HuH-7 (cell line): ENCODE measurements around the gene NTRK2.

ENCODE experiments used
- DNase-seq: peaks from one replicate; pipeline ENCODE4 v3.0.0; 2011; ENCODE audit warnings: low spot score

The NTRK2 gene

DNA sequence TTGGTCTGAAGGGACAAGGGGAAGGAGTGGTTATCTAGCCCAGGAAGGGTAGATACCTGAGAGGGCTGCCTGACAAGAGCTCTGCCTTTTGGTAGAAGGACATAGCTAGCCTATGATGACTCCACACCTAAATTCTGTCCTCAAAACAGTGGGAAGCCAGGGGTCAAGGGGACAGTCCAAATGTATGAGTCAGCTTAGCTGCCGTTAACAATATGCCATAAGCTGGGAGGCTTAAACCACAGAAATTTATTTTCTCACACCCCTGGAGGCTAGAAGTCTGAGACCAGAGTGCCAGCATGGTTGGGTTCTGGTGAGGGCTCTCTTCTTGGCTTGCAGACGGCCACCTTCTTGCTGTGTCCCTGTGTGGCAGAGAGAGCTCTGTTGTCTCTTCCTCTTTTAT, 306.4 kb downstream of the NTRK2 start:
- DNase-seq = no peak

- DNase-seq = no peak
These were observed 309.1 kb downstream of the NTRK2 start for GRCh38 chr9:84978661-84979060.

GRCh38 chr9:84983749-84984148, 314.2 kb downstream of the NTRK2 start:
- DNase-seq = no peak

GRCh38 chr9:84988621-84989020, 319.1 kb downstream of the NTRK2 start:
- DNase-seq = no peak

DNA sequence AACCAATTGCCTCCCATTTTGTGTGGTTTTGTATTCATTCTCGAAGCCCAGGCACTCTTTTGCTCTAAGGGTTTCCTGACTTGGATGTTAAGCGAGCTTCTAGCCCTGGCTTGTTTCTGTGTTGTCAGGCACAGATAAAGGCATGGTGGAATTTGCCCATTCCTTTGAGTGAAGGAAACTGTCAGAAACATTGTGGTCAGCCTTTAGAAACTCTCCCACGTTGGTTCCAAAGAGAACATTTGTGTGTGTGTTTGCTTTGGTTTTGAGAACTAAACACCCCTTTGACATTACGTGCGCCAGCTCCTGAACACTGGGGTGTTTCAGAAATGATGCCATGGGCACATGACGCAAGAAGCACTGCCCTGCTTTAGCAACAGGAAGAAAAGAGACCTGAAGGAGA, 320.9 kb downstream of the NTRK2 start:
- no peak for DNase-seq

GRCh38 chr9:84990850-84991513, 321.5 kb downstream of the NTRK2 start:
- DNase-seq = no peak

DNA sequence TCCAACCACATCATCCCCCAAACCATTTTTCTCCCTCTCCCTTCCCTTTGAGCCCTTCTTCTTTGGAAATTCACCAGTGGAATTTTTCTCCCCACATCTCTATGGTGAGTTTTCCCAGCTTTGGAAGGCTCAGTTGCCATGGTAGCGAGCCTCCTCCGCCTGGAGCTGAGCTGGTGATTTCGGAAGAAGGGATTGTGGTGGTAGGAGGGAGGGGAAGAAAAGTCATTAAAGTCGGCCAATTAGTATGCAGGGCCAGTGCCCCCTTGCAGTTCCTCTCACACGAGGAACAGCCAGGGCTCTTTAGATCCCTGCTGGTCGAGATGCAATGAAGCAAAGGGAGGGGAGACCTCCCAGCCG, 322.0 kb downstream of the NTRK2 start:
- no peak for DNase-seq

GRCh38 chr9:84992381-84992780, 322.9 kb downstream of the NTRK2 start:
- no peak for DNase-seq

DNA sequence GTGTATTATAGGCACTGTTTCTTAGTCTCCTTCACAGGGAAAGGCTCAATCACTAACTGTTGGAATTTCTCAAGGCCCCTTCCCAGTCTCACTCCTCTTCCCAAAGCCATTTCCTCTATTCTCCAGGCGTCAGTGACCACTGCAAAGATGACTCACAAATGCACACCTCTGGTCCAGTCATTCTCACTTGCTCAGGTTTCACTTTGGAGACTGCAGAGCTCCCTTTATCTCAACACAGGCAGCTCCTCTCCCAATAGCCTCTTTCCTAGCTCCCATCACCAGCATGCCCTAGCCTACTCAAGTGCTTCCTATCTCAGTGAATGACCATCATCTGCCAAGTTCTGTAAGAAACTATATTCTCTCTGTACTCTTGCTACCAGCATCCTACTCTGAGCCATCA, 323.6 kb downstream of the NTRK2 start:
- DNase-seq = no peak

GRCh38 chr9:84996029-84996428, 326.5 kb downstream of the NTRK2 start:
- DNase-seq = no peak

- DNase-seq = no peak
These were observed 327.2 kb downstream of the NTRK2 start for GRCh38 chr9:84996716-84997115.

DNA sequence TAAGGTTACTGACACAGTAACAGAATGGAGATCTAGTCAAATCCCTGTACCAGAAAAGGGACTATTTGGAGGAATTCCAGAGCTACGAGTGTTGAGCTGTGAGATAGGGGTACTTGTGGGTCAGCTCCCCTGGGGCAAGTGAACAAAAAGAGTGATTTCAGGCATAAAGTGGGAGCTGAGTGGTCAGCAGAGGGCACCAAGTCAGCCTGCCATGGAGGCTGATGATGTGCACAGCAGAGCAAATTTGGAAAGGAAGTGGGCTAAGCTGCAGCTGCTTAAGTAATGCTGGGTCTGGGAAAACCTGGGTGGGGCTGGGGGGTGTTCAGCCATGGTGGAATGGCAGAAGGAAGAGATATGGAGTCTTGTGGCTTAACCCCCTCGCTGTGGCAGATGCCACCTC, 327.9 kb downstream of the NTRK2 start:
- no peak for DNase-seq

- no peak for DNase-seq
These were observed 329.1 kb downstream of the NTRK2 start for GRCh38 chr9:84998639-84999038.

GRCh38 chr9:84999788-85000187, 330.3 kb downstream of the NTRK2 start:
- no peak for DNase-seq

GRCh38 chr9:85001925-85002324, 332.4 kb downstream of the NTRK2 start:
- no peak for DNase-seq

GRCh38 chr9:85004818-85005413, 335.4 kb downstream of the NTRK2 start:
- DNase-seq = no peak

- DNase-seq = no peak
These were observed 338.2 kb downstream of the NTRK2 start for GRCh38 chr9:85007748-85008147.

GRCh38 chr9:85008215-85008614, 338.7 kb downstream of the NTRK2 start:
- no peak for DNase-seq

DNA sequence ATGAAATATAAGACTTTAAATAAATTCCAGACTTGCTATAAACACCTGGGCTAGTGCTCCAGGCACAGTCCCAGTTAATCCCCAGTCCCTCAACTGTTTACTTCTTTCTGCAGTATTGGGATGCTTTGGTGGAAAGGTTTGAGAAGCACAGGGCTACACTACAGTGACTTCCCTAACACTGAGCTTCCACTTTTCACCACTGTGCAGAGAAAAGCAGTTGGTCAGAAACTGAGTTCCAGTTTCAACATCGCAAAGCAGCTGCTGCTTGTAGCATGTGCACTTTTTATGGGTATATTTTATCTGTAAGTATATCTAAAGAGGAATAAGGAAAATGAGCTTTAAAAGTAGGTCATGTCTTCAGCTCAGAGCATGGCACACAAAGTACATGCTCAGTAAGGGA, 339.7 kb downstream of the NTRK2 start:
- DNase-seq = no peak

DNA sequence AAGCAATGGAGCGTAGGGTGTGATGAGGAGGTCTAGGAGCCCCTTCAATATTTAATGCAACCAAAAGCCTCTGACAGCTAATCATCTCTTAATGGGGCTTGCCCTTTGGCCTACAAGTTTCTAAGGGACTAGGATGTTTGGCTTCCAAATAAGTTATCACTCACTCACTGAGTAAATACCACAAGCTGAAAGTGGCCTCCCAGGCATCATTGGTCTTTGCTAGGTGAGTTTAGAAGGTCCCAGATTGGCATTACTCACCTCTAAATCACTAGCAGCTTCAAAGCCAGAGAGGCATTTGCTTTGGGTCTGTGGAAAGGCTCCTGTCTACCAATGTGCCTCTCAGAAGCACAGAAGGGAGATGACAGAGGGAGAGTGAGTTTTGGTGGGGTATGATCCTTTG, 344.2 kb downstream of the NTRK2 start:
- no peak for DNase-seq

GRCh38 chr9:85014292-85014691, 344.8 kb downstream of the NTRK2 start:
- DNase-seq = no peak

GRCh38 chr9:85016384-85017006, 347.0 kb downstream of the NTRK2 start:
- no peak for DNase-seq

DNA sequence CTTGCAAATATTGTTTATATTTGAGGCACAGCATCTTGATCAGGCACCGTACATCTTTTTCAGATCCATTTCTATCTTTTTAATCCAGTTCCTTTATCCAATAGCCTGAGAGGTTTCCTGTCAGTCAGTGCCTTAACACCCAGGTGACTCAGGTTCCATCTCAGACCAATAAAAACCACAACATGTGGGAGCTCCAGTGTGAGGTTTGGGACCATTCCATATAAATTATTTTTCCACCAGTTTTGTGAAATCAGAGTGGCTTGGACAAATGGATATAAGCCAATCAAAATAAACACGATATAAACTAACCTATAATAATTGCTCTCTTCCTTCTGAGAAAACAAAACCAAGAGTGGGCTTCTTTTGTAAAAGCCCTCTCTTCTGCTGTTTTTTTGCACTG, 351.3 kb downstream of the NTRK2 start:
- no peak for DNase-seq

DNA sequence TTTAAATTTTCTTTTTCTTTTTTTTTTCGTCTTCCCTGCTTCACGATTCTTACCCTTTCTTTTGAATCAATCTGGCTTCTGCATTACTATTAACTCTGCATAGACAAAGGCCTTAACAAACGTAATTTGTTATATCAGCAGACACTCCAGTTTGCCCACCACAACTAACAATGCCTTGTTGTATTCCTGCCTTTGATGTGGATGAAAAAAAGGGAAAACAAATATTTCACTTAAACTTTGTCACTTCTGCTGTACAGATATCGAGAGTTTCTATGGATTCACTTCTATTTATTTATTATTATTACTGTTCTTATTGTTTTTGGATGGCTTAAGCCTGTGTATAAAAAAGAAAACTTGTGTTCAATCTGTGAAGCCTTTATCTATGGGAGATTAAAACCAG, 352.2 kb downstream of the NTRK2 start:
- no peak for DNase-seq
